GM12878 (cell line): ENCODE data around the gene MPPED1. TPM values are rescaled to one million over a fixed set of nuclear protein-coding genes. Genes with fewer than 3 reads are reported as not detected.

Experiments used
- ATAC-seq: fragments of 200-7000 bp; cut with Tn5 transposase; 3 replicates; pipeline ENCODE4 v1.9.1; 2020; ENCODE audit warnings: mild to moderate bottlenecking, moderate library complexity
- BruUV-seq: library from RNA; stranded (reverse); fragments of 400-500 nt; replicated peaks from 2 replicates; lab custom pipeline; 2021; lab: Mats Ljungman, UMichigan
- CTCF ChIA-PET: fragments of 300-600 bp; sonication (Branson Sonifier 250); formaldehyde crosslinking; extraction: SDS; loops from one replicate; lab custom pipeline; 2021; ENCODE audit warnings: inconsistent platforms; lab: Yijun Ruan, JAX
- POLR2A ChIA-PET: fragments of 350-600 bp; formaldehyde crosslinking; extraction: SDS; loops from one replicate; lab custom pipeline; 2021; ENCODE audit warnings: inconsistent platforms; lab: Charles Lee
- RAD21 ChIA-PET: fragments of 300-600 bp; sonication (Branson Sonifier 250); formaldehyde crosslinking; loops from one replicate; lab custom pipeline; 2023; ENCODE audit warnings: antibody characterized with exemption; ENCODE audit not compliant: unreplicated experiment; lab: Charles Lee
- SMC1A ChIA-PET: fragments of 300-600 bp; sonication (Branson Sonifier 250); formaldehyde crosslinking; loops from one replicate; lab custom pipeline; 2023; ENCODE audit not compliant: unreplicated experiment, uncharacterized antibody; lab: Charles Lee
- DNase-seq: peaks from one replicate; pipeline ENCODE4 v3.0.0-alpha.2; 2011; ENCODE audit warnings: low read depth, low spot score
- FAIRE-seq: peaks from 3 replicates; lab custom pipeline; 2011; peaks lifted over from hg19 to GRCh38; lab: Jason Lieb, UNC
- H2AFZ ChIP-seq: 2 replicates; pipeline ENCODE4 v1.6.0; 2011; ENCODE audit warnings: low read depth, low read length, control low read depth; ENCODE audit not compliant: control insufficient read depth
- H3K27ac ChIP-seq: 2 replicates; pipeline ENCODE4 v1.5.1; 2011; ENCODE audit warnings: control low read depth; ENCODE audit not compliant: control insufficient read depth, insufficient read depth
- H3K27me3 ChIP-seq, 2 experiments: replicated peaks in 1 of 2; 2 replicates each; pipeline versions ENCODE4 v1.6.0 to v1.6.1; 2011; ENCODE audit warnings: low read length in 1 of 2; ENCODE audit not compliant: control insufficient read depth in 2 of 2, insufficient read depth in 2 of 2
- H3K36me3 ChIP-seq, 2 experiments: 2 replicates each; pipeline ENCODE4 v1.5.1; 2011; ENCODE audit warnings: low read length in 1 of 2; ENCODE audit not compliant: control insufficient read depth in 2 of 2, insufficient read depth in 2 of 2
- H3K4me1 ChIP-seq: 2 replicates; pipeline ENCODE4 v1.6.1; 2011; ENCODE audit warnings: mild to moderate bottlenecking, low read length, moderate library complexity, mixed read lengths; ENCODE audit not compliant: control insufficient read depth, insufficient read depth
- H3K4me2 ChIP-seq: 2 replicates; pipeline ENCODE4 v1.6.0; 2011; ENCODE audit warnings: control low read depth; ENCODE audit not compliant: control insufficient read depth, insufficient read depth
- H3K4me3 ChIP-seq: fragments of 200-600 bp; sonication (generic); 2 replicates; pipeline ENCODE4 v1.5.1; 2016
- H3K79me2 ChIP-seq: 2 replicates; pipeline ENCODE4 v1.6.0; 2011; ENCODE audit warnings: low read length; ENCODE audit not compliant: control insufficient read depth, insufficient read depth
- H3K9ac ChIP-seq: 2 replicates; pipeline ENCODE4 v1.8.0; 2011; ENCODE audit warnings: low read length, control low read depth, mixed read lengths; ENCODE audit not compliant: control insufficient read depth, insufficient read depth
- H3K9me3 ChIP-seq: replicated peaks from 3 replicates; pipeline ENCODE4 v1.5.1; 2011; ENCODE audit warnings: mild to moderate bottlenecking, low read length; ENCODE audit not compliant: control insufficient read depth, insufficient read depth
- H4K20me1 ChIP-seq: 2 replicates; pipeline ENCODE4 v1.6.0; 2011; ENCODE audit not compliant: control insufficient read depth, insufficient read depth
- CEBPZ ChIP-seq: fragments of 150-350 bp; IDR thresholded peaks from 2 replicates; pipeline ENCODE4 v1.6.1; 2016; ENCODE audit warnings: low read depth, low read length
- CHD1 ChIP-seq: IDR thresholded peaks from 2 replicates; pipeline ENCODE4 v1.6.1; 2012; ENCODE audit warnings: low read depth, low read length, improper control_type of control experiment
- CHD4 ChIP-seq: fragments of 200-600 bp; sonication (generic); IDR thresholded peaks from 2 replicates; pipeline ENCODE4 v1.6.1; 2016; ENCODE audit warnings: mild to moderate bottlenecking
- EED ChIP-seq: sonication (generic); IDR thresholded peaks from 2 replicates; pipeline ENCODE4 v1.6.1; 2016; ENCODE audit warnings: antibody characterized with exemption, low read depth
- ESRRA ChIP-seq: IDR thresholded peaks from 2 replicates; pipeline ENCODE4 v1.6.1; 2012; ENCODE audit warnings: mild to moderate bottlenecking, low read length, improper control_type of control experiment
- GATAD2B ChIP-seq: fragments of 450-650 bp; conservative IDR thresholded peaks from 2 replicates; pipeline ENCODE4 v1.6.1; 2017; ENCODE audit warnings: low read depth, mild to moderate bottlenecking, moderate library complexity
- HDAC2 ChIP-seq: fragments of 200-600 bp; sonication (generic); IDR thresholded peaks from 2 replicates; pipeline ENCODE4 v1.6.1; 2017
- HSF1 ChIP-seq: fragments of 150-350 bp; IDR thresholded peaks from 2 replicates; pipeline ENCODE4 v1.6.1; 2014; ENCODE audit warnings: mild to moderate bottlenecking, low read depth, low read length
- IRF4 ChIP-seq: IDR thresholded peaks from 2 replicates; pipeline ENCODE4 v1.6.1; 2011; ENCODE audit warnings: low read depth, low read length
- JUND ChIP-seq: IDR thresholded peaks from 2 replicates; pipeline ENCODE4 v1.6.1; 2012; ENCODE audit warnings: low read depth, mild to moderate bottlenecking, low read length, improper control_type of control experiment, moderate library complexity
- NR2C1 ChIP-seq: fragments of 450-650 bp; IDR thresholded peaks from 2 replicates; pipeline ENCODE4 v1.6.1; 2017; ENCODE audit warnings: antibody characterized with exemption, mild to moderate bottlenecking, moderate library complexity
- NR2C2 ChIP-seq: IDR thresholded peaks from 2 replicates; pipeline ENCODE4 v1.6.1; 2011; ENCODE audit warnings: borderline replicate concordance, low read depth; ENCODE audit not compliant: control insufficient read depth, insufficient read length
- PAX5 ChIP-seq: IDR thresholded peaks from 2 replicates; pipeline ENCODE4 v1.6.1; 2011; ENCODE audit warnings: low read depth, low read length, borderline replicate concordance
- PKNOX1 ChIP-seq: fragments of 450-650 bp; IDR thresholded peaks from 2 replicates; pipeline ENCODE4 v1.6.1; 2016; ENCODE audit warnings: mild to moderate bottlenecking
- POU2F2 ChIP-seq: IDR thresholded peaks from 3 replicates; pipeline ENCODE4 v1.6.1; 2011; ENCODE audit warnings: low read depth, mild to moderate bottlenecking, low read length, borderline replicate concordance
- STAT3 ChIP-seq: IDR thresholded peaks from 2 replicates; pipeline ENCODE4 v1.6.1; 2011; ENCODE audit warnings: low read depth, low read length, improper control_type of control experiment
- TBL1XR1 ChIP-seq: IDR thresholded peaks from 2 replicates; pipeline ENCODE4 v1.6.1; 2012; ENCODE audit warnings: low read depth, low read length, improper control_type of control experiment
- TCF3 ChIP-seq: IDR thresholded peaks from 2 replicates; pipeline ENCODE4 v1.6.1; 2012; ENCODE audit warnings: low read depth, mild to moderate bottlenecking, low read length, borderline replicate concordance; ENCODE audit not compliant: insufficient read depth
- ZBED1 ChIP-seq: IDR thresholded peaks from 2 replicates; pipeline ENCODE4 v1.6.1; 2016; ENCODE audit warnings: borderline replicate concordance
- WGBS: methylation state at CpG from one replicate; pipeline ENCODE4 v1.1.6; 2016; ENCODE audit warnings: low lambda C conversion rate; ENCODE audit not compliant: insufficient replicate concordance, insufficient coverage; ENCODE audit errors: missing lambda C conversion rate; 5-methylcytosine and 5-hydroxymethylcytosine counted together
- in situ Hi-C: fragments of 300-500 bp; cut with MboI; formaldehyde crosslinking; loops from 9 replicates; pipeline ENCODE4 v1.14.3; 2018; ENCODE audit warnings: mixed read lengths
- intact Hi-C: fragments of 100-400 bp; cut with micrococcal nuclease; formaldehyde crosslinking; loops from one replicate; pipeline ENCODE4 v1.14.2; 2022; ENCODE audit not compliant: unreplicated experiment
- polyA plus RNA-seq, 11 experiments: library from polyadenylated mRNA; depleted of rRNA in 4 of 11; unstranded in 6 of 11; stranded (reverse) in 5 of 11; fragments of >200 nt; fragmentation: Nextera tagmentation in 4 of 11; fragmentation: Illumina TruSeq in 1 of 11; extraction: Ambion mirVana in 4 of 11; extraction: Trizol in 1 of 11; gene quantifications; 1 replicate in 1 of 11; 2 replicates in 10 of 11; pipeline versions ENCODE4 v1.2.1 to v1.2.3, GENCODE V29; 2011 to 2016; ENCODE audit warnings: inconsistent platforms in 2 of 11, missing spikeins in 2 of 11, low read depth in 1 of 11
- total RNA-seq, 4 experiments: library from RNA; depleted of rRNA in 3 of 4; stranded (reverse); fragments of >200 nt in 3 of 4; fragmentation: Illumina TruSeq in 1 of 4; extraction: Trizol in 1 of 4; gene quantifications; 2 replicates each; pipeline versions ENCODE4 v1.2.1 to v1.2.3, GENCODE V29; 2013 to 2021

Gene MPPED1
- total and polyA plus RNA-seq, 10 of the 15 experiments (the other 5 are each of a cell fraction or from before 2014, with no cell fraction given), result 0.11 TPM; not detected in 9

GRCh38 chr22:43543522-43544288, 131.9 kb downstream of the MPPED1 start:
- Histone ChIP-seq H3K9ac (no peak overlapping the region), H3K27ac (no peak overlapping the region), H3K27me3 (peaks cover 0 to 2% of the 10 kb centered on the region in 2 experiments; a peak in 2 of 4 replicates), H3K4me2 (no peak overlapping the region), H4K20me1 (no peaks in the 10 kb centered on the region), H3K4me3 (no peak overlapping the region), H3K9me3 (no peaks in the 10 kb centered on the region), H3K36me3 (no peaks in the 10 kb centered on the region), H3K79me2 (no peaks in the 10 kb centered on the region), H2AFZ (no peak overlapping the region), H3K4me1 (no peaks in the 10 kb centered on the region)
- in situ Hi-C loops, result no loop called here
- BruUV-seq, result no TSS peak
- no peak for FAIRE-seq
- RAD21 ChIA-PET, result no interaction called here
- TF ChIP-seq GATAD2B (no peak), IRF4 (no peak), CHD1 (no peak), PAX5 (no peak), PKNOX1 (no peak), HSF1 (no peak), NR2C1 (no peak), POU2F2 (no peak), JUND (no peak), CEBPZ (no peak), EED (no peak), STAT3 (no peak), HDAC2 (no peak), TBL1XR1 (no peak), NR2C2 (no peak), CHD4 (no peak), ZBED1 (no peak), ESRRA (no peak), TCF3 (no peak)
- POLR2A ChIA-PET, result no interaction called here
- SMC1A ChIA-PET, result interaction anchor here (0.6 kb wide), 1 partner anchor 88 kb away, joined by 3 read pairs; no protein-coding TSS in a partner anchor
- 11% methylated on average over 12 of the region's 12 CpGs for WGBS
- intact Hi-C loops, result no loop called here
- no peak for ATAC-seq
- DNase-seq, result no peak
- CTCF ChIA-PET, result no interaction called here
